K562 (cell line): Measurements from ENCODE around the gene PSMD4. TPM values are rescaled to one million over a fixed set of nuclear protein-coding genes. Genes with fewer than 3 reads are reported as not detected.

Experiments used
- DACH1 ChIP-seq: fragments of 450-650 bp; IDR thresholded peaks from 2 replicates; pipeline ENCODE4 v1.6.1; 2018; ENCODE audit not compliant: partially characterized antibody
- GATA2 ChIP-seq: sonication (generic); formaldehyde crosslinking; IDR thresholded peaks from 2 replicates; pipeline ENCODE4 v1.4.0; 2020; ENCODE audit warnings: mild to moderate bottlenecking, missing genetic modification reagents
- MAFG ChIP-seq: fragments of 450-650 bp; conservative IDR thresholded peaks from 2 replicates; pipeline ENCODE4 v1.6.1; 2016; ENCODE audit warnings: missing genetic modification characterization, missing compliant biosample characterization
- MGA ChIP-seq: fragments of 450-650 bp; IDR thresholded peaks from 2 replicates; pipeline ENCODE4 v1.6.1; 2016; ENCODE audit warnings: mild to moderate bottlenecking, moderate library complexity
- SMARCB1 ChIP-seq: IDR thresholded peaks from 2 replicates; pipeline ENCODE4 v1.6.1; 2011; ENCODE audit warnings: improper control_type of control experiment, low read depth; ENCODE audit not compliant: insufficient read length
- SRSF1 ChIP-seq: fragments of 200-400 bp; formaldehyde crosslinking; IDR thresholded peaks from 2 replicates; pipeline ENCODE4 v1.6.1; 2017; ENCODE audit warnings: mild to moderate bottlenecking, low read depth, low read length, moderate library complexity
- STAT5A ChIP-seq: IDR thresholded peaks from 2 replicates; pipeline ENCODE4 v1.6.1; 2012; ENCODE audit warnings: low read length, inconsistent platforms, borderline replicate concordance
- THRAP3 ChIP-seq: fragments of 450-650 bp; IDR thresholded peaks from 2 replicates; pipeline ENCODE4 v1.6.1; 2016; ENCODE audit warnings: mild to moderate bottlenecking, inconsistent platforms, borderline replicate concordance
- TSHZ1 ChIP-seq: fragments of 250-450 bp; sonication (Bioruptor Pico); IDR thresholded peaks from 2 replicates; pipeline ENCODE4 v1.4.0; 2020; ENCODE audit warnings: mild to moderate bottlenecking, moderate library complexity
- polyA plus RNA-seq, 8 experiments: library from polyadenylated mRNA; depleted of rRNA in 4 of 8; stranded (reverse) in 5 of 8; unstranded in 3 of 8; fragments of >200 nt; fragmentation: Nextera tagmentation in 2 of 8; fragmentation: Illumina TruSeq in 1 of 8; extraction: Ambion mirVana in 2 of 8; extraction: Trizol in 1 of 8; gene quantifications; 2 replicates each; pipeline versions ENCODE4 v1.2.1 to v1.2.3, GENCODE V29; 2011 to 2014; ENCODE audit warnings: inconsistent platforms in 1 of 8, missing spikeins in 1 of 8
- total RNA-seq, 7 experiments: library from RNA; depleted of rRNA in 6 of 7; stranded (reverse); fragments of >200 nt in 6 of 7; fragmentation: Illumina TruSeq in 2 of 7; extraction: Trizol in 2 of 7; gene quantifications; 2 replicates each; pipeline versions ENCODE4 v1.2.1 to v1.2.3, GENCODE V29; 2011 to 2021; ENCODE audit warnings: low replicate concordance in 1 of 7

Gene PSMD4
- total and polyA plus RNA-seq, 9 of the 15 experiments (the other 6 are each of a cell fraction or from before 2014, with no cell fraction given), result 194 to 353 (median 295) TPM

- no peak for TF ChIP-seq SRSF1
- peak; percentile 92 for TF ChIP-seq MGA
- no peak for TF ChIP-seq GATA2 (CRISPR knock-in tag)
- TF ChIP-seq THRAP3, result no peak; the same call in 1 of the 2 replicates
- TF ChIP-seq SMARCB1, result no peak
- no peak for TF ChIP-seq STAT5A
- TF ChIP-seq DACH1, result no peak
- TF ChIP-seq TSHZ1 (CRISPR knock-in tag), result no peak
- TF ChIP-seq MAFG, result no peak
Measured at GRCh38 chr1:151281225-151281968, 26.9 kb downstream of the PSMD4 start (continued).
